HG02678 (cell line): ENCODE data around the gene OSBPL5.

Experiments used
- ATAC-seq: cut with Tn5 transposase; IDR thresholded peaks from one replicate; pipeline ENCODE4 v1.9.1; 2021; ENCODE audit warnings: mild to moderate bottlenecking, moderate library complexity; ENCODE audit not compliant: unreplicated experiment

OSBPL5 gene

GRCh38 chr11:3060436-3061025 is 104.6 kb downstream of the OSBPL5 start:
- ATAC-seq, result no peak

GRCh38 chr11:3058753-3059664 is 106.1 kb downstream of the OSBPL5 start:
- no peak for ATAC-seq

GRCh38 chr11:3057069-3057963 is 107.8 kb downstream of the OSBPL5 start, which contains the start of gene CARS1:
TSS of gene CARS1 (minus strand) at chr11:3057423. CDS start at chr11:3057367, 56 bp downstream.
- ATAC-seq, result peak; percentile 97

GRCh38 chr11:3056296-3057068 is 108.6 kb downstream of the OSBPL5 start:
- ATAC-seq, result no peak

- ATAC-seq, result no peak
Measured at GRCh38 chr11:3055891-3056290, 109.2 kb downstream of the OSBPL5 start.

- no peak for ATAC-seq
Measured at GRCh38 chr11:3052567-3052966, 112.5 kb downstream of the OSBPL5 start.

GRCh38 chr11:3052109-3052479 is 113.0 kb downstream of the OSBPL5 start:
- ATAC-seq, result no peak

GRCh38 chr11:3051196-3052108 is 113.7 kb downstream of the OSBPL5 start:
- ATAC-seq, result no peak

- ATAC-seq, result no peak
Measured at GRCh38 chr11:3050386-3051195, 114.5 kb downstream of the OSBPL5 start.

- ATAC-seq, result peak; percentile 72
Measured at GRCh38 chr11:3049430-3050243, 115.5 kb downstream of the OSBPL5 start.

GRCh38 chr11:3047637-3048036 is 117.5 kb downstream of the OSBPL5 start:
- ATAC-seq, result no peak

- ATAC-seq, result no peak
Measured at GRCh38 chr11:3046641-3047040, 118.5 kb downstream of the OSBPL5 start.

- no peak for ATAC-seq
Measured at GRCh38 chr11:3046190-3046589, 118.9 kb downstream of the OSBPL5 start.

GRCh38 chr11:3044915-3045314 is 120.2 kb downstream of the OSBPL5 start:
- no peak for ATAC-seq

GRCh38 chr11:3044004-3044403 is 121.1 kb downstream of the OSBPL5 start:
- no peak for ATAC-seq

GRCh38 chr11:3043315-3043871 is 121.7 kb downstream of the OSBPL5 start:
- no peak for ATAC-seq

- ATAC-seq, result no peak
Measured at GRCh38 chr11:3042496-3043314, 122.4 kb downstream of the OSBPL5 start.
